ENCODE measurements around the gene IDUA.

DNA sequence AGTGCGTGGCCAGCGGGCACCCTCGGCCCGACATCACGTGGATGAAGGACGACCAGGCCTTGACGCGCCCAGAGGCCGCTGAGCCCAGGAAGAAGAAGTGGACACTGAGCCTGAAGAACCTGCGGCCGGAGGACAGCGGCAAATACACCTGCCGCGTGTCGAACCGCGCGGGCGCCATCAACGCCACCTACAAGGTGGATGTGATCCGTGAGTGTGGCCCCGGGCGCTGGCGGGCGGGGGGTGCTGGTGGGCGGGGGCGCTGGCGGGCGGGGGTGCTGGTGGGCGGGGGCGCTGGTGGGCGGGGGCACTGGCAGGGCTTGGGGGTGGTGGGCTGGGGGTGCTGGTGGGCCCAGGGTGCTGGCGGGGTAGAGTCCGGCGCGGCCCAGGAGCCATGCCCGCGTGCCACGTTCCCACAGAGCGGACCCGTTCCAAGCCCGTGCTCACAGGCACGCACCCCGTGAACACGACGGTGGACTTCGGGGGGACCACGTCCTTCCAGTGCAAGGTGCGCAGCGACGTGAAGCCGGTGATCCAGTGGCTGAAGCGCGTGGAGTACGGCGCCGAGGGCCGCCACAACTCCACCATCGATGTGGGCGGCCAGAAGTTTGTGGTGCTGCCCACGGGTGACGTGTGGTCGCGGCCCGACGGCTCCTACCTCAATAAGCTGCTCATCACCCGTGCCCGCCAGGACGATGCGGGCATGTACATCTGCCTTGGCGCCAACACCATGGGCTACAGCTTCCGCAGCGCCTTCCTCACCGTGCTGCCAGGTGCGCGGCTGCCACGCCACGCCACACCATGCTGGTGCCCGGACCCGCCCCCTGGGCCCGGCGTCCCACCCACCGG lies 37.3 kb downstream of the IDUA start:
- TF ChIP-seq TAF1 (conservative IDR thresholded peaks at IDR 0.05), result no peak
- TF ChIP-seq, protein P1, sequence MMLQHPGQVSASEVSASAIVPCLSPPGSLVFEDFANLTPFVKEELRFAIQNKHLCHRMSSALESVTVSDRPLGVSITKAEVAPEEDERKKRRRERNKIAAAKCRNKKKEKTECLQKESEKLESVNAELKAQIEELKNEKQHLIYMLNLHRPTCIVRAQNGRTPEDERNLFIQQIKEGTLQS (IDR thresholded peaks at IDR 0.05), result no peak
- TF ChIP-seq, protein P2, sequence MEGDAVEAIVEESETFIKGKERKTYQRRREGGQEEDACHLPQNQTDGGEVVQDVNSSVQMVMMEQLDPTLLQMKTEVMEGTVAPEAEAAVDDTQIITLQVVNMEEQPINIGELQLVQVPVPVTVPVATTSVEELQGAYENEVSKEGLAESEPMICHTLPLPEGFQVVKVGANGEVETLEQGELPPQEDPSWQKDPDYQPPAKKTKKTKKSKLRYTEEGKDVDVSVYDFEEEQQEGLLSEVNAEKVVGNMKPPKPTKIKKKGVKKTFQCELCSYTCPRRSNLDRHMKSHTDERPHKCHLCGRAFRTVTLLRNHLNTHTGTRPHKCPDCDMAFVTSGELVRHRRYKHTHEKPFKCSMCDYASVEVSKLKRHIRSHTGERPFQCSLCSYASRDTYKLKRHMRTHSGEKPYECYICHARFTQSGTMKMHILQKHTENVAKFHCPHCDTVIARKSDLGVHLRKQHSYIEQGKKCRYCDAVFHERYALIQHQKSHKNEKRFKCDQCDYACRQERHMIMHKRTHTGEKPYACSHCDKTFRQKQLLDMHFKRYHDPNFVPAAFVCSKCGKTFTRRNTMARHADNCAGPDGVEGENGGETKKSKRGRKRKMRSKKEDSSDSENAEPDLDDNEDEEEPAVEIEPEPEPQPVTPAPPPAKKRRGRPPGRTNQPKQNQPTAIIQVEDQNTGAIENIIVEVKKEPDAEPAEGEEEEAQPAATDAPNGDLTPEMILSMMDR (IDR thresholded peaks at IDR 0.05; ENCODE audit: low read depth, low read length, missing input control), result no peak
- TF ChIP-seq FOXA1 (IDR thresholded peaks at IDR 0.05), result no peak
- TF ChIP-seq, protein P3, sequence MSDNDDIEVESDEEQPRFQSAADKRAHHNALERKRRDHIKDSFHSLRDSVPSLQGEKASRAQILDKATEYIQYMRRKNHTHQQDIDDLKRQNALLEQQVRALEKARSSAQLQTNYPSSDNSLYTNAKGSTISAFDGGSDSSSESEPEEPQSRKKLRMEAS (IDR thresholded peaks at IDR 0.05), result no peak
- TF ChIP-seq RXRA (IDR thresholded peaks at IDR 0.05), result no peak
- no peak for TF ChIP-seq RAD21 (IDR thresholded peaks at IDR 0.05)
- TF ChIP-seq, protein P4, sequence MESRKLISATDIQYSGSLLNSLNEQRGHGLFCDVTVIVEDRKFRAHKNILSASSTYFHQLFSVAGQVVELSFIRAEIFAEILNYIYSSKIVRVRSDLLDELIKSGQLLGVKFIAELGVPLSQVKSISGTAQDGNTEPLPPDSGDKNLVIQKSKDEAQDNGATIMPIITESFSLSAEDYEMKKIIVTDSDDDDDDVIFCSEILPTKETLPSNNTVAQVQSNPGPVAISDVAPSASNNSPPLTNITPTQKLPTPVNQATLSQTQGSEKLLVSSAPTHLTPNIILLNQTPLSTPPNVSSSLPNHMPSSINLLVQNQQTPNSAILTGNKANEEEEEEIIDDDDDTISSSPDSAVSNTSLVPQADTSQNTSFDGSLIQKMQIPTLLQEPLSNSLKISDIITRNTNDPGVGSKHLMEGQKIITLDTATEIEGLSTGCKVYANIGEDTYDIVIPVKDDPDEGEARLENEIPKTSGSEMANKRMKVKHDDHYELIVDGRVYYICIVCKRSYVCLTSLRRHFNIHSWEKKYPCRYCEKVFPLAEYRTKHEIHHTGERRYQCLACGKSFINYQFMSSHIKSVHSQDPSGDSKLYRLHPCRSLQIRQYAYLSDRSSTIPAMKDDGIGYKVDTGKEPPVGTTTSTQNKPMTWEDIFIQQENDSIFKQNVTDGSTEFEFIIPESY (IDR thresholded peaks at IDR 0.05), result no peak
- no peak for TF ChIP-seq HNF4A (conservative IDR thresholded peaks at IDR 0.05)
- TF ChIP-seq FOXA2 (IDR thresholded peaks at IDR 0.05), result no peak
- TF ChIP-seq YY1 (IDR thresholded peaks at IDR 0.05), result no peak
- no peak for TF ChIP-seq GABPA (IDR thresholded peaks at IDR 0.05 in 1 of 2, conservative IDR thresholded peaks at IDR 0.05 in 1 of 2)

Data from liver (tissue), 3 donors.